Pulmonary artery endothelial cell (primary cell): ENCODE results near the gene TMEM132E. TPM values are rescaled to one million over a fixed set of nuclear protein-coding genes. Genes with fewer than 3 reads are reported as not detected.
"Not testable (repeated sequence)": the region's sequence is repeated elsewhere in the genome, so short reads cannot be mapped to it uniquely, and the experiment has no call there.

ENCODE experiments used
- DNase-seq: peaks from one replicate; pipeline ENCODE4 v3.0.0-alpha.2; 2011; ENCODE audit warnings: low read depth, low spot score
- total RNA-seq: library from RNA; depleted of rRNA; stranded (reverse); fragments of >200 nt; gene quantifications from 2 replicates; pipeline ENCODE4 v1.2.3, GENCODE V29; 2014

The TMEM132E gene, protein sequence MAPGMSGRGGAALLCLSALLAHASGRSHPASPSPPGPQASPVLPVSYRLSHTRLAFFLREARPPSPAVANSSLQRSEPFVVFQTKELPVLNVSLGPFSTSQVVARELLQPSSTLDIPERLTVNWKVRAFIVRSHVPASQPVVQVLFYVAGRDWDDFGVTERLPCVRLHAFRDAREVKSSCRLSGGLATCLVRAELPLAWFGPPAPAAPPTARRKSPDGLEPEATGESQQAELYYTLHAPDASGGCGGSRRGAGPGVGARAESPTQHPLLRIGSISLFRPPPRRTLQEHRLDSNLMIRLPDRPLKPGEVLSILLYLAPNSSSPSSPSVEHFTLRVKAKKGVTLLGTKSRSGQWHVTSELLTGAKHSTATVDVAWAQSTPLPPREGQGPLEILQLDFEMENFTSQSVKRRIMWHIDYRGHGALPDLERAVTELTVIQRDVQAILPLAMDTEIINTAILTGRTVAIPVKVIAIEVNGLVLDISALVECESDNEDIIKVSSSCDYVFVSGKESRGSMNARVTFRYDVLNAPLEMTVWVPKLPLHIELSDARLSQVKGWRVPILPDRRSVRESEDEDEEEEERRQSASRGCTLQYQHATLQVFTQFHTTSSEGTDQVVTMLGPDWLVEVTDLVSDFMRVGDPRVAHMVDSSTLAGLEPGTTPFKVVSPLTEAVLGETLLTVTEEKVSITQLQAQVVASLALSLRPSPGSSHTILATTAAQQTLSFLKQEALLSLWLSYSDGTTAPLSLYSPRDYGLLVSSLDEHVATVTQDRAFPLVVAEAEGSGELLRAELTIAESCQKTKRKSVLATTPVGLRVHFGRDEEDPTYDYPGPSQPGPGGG (N-terminal part only)
- total RNA-seq: not detected in 2 replicates

DNA sequence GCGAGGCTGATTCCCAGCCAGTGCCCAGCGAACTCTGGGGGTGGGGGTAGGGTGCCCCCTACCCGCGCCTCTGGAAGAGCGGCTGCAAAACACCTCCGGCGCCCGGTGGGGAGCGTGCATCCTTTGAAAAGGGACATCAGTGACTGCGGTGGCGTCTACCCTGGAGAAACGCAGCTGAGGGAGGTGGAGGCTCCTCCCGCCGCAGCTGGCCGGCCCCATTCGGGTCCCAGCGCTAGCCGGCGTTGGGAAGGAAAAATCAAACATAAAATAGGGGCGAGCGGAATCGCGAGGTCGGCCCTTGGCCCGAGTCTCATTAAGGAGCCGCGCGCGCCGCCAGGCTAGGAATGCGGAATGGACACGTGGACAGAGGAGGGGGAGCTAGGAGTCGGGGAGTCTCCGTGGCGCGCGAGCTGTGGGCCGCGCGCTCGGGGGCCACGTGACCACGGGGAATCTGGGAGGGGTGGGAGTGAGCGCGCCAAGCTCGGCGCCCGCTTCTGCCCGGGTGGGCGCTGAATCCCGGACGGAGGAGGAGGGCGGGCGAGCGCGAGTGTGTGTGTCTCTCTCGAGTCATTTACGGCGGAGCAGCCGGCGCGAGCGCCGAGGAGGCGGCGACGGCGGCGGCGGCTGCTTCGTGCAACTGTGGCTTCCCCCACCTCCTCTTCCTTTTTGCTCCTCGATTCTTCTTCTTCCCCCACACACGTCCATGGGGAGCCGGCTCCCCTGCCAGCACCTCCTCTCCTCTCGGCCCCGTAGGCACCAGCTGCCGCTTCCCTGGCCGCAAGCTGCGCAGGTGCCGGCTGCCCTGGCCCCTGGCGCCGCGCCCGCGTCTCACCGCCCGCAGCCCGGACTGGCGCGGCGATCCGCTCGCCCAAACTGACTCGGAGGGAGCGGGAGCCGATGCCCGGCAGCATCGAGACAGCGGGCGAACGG, at the start of gene TMEM132E:
TSS of gene TMEM132E (plus strand) at position 566 of the 930 bp plus-strand sequence. CDS start 1,495 bp downstream, outside the sequence.
- DNase-seq: no peak

DNA sequence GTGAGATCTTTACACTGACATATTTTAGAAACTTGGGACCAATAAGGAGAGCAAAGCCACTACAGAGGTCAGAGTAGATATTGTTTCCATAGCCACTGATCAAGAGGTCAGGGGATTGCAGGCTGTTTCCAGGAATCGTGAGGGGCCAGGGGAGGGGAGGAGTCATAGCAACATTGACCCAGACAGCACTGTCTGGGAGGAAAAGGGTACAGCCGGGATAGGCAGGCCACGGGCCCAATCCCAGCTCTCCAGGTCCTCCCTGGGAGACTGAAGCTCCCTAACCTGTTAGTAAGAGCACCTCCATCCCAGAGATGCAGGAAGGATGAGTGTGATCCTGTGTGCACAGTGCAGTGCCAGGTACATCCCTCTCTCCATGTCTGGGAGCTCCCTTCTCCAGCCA, 48.5 kb upstream of the TMEM132E start:
- no peak for DNase-seq

DNA sequence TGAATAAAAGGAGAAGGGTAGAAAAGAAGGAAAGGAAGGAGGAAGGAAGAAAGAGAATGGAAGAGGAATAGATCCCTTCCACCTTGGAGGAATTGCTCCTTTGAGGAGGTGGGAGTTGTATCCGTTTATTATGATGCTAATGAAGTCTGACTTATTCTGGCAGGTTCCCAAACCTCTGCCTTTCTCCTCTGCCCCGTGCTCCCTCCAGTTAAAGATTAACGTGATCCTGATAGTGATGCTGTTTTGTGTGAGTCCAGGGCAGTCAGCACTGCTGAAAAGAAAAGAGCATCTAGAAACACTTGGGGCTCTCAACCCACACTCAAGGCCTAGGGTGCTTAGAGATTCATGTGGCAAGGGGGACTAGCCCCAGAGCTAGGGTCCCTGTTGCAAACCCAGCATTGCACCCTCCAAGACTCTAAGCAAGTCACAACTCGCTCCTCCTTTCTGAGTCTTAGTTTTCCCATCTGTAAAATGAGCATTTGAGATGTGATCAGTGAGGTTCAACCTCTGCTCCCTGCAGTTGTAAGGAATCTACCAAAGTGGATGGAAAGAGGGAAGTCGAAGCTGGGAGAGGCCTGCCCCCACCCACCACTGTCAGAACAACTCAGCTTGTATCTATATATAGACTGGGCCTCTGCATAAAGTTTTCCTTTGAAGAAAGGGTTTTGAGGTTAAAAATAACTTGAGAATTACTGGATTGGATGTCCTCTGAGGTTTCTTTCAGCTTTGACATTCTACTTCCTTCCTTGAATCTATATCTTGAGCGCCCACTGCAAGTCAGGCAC, 46.9 kb upstream of the TMEM132E start:
- no peak for DNase-seq

DNA sequence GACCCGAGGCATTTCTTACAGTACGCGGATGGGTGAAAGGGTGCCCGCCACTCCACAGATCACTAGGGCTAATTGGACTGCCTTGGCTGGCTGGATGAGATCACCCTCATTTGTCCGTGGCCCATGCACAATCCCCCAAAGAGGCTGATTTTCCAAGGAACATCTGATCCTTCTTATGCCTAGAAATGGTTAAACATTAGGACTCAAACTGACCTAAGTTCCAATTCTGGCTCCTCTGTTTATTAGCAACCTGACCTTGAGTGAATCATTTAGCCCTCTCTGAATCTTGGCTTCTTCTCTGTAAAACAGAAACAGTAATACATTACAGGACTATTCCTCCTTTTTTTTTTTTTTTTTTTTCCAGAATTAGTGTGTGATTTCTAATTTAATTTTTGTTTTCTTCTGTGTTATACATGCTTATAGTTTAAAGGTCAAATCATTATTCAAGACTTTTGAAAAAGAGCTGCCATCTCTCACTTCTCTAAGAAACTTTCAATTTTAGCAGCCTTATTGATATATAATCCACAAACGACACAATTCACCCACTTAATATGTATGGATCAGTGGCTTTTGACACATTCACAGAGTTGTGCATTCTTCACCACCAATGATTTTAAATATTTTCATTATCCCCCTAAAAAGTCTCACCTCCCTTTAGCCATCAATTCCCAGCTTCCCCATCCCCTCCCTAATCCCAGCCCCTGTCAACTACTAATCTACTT, 45.4 kb upstream of the TMEM132E start:
- DNase-seq: no peak

DNA sequence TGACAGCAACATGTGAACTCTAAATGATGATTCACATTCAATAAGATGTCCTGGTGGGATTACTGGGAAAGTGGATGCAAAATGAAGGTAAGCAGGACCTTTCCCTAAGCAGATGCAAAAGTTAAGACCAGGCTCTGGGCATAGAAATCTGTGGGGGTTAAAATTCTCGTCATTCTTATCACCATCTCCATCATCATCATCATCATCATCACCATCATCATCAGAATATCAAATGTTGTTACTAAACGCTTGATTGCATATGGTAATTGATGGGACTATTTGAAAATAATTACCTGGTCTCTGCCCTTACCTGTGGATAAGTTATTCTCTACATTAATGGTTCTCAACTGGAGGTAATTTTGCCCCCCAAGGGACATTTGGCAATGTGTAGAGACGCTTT, 41.9 kb upstream of the TMEM132E start:
- DNase-seq: no peak

DNA sequence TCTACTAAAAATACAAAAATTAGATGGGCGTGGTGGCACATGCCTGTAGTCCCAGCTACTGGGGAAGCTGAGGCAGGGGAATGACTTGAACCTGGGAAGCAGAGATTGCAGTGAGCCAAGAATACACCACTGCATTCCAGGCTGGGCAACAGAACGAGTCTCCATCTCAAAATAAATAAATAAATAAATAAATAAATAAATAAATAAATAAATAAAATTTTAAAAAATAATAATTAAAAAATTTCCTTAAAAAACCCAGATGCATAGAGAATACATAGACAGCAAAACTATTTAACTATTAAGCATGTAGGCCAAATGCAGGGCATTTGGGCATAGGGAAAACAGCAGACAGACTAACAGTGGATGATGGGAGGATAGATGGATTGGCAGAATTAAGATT, 40.8 kb upstream of the TMEM132E start:
- not testable (repeated sequence) for DNase-seq

DNA sequence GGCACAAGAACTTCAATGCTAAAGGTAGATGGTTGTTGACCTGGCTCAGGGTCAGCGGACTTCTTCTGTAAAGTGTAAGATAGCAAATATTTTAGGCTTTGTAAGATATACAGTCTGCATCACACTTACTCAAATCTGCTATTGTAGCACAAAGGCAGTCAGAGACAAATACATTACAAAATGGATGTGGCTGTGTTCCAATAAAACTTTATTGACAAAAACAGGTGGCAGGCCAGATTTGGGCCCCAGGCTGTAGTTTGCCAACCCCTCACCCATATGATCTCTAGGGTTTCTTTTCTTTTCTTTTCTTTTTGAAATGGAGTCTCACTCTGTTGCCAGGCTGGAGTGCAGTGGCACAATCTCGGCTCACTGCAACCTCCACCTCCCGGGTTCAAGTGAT, 39.5 kb upstream of the TMEM132E start:
- DNase-seq: no peak

DNA sequence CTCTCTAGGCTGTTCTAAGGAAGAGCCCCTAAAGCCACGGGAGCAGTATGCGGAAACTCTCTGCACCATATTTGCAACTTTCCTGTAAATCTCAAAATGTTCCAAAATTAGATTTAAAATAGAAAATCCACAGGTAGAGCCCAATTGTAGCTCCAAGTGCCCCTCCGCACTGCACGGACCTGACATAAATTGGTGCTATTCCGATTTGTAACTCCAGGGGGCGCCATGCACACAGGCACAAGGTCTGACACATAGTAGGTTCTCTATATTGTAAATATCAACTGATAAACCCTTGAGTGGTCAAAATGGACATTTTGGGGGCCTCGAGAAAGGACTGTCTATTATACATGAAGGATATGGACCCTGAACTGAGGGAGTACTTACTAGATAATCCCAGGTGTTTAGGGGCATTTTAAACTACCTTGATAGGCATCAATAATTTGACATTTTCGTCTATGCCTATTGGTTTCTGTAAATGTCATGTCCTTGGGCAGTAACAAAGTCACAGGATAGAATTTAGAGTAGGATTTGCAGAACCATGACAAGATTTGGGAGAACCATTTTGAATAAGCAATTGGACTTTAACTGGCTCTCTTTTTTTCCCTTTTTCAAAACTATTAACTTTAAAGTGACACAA, 36.6 kb upstream of the TMEM132E start:
- DNase-seq: no peak

DNA sequence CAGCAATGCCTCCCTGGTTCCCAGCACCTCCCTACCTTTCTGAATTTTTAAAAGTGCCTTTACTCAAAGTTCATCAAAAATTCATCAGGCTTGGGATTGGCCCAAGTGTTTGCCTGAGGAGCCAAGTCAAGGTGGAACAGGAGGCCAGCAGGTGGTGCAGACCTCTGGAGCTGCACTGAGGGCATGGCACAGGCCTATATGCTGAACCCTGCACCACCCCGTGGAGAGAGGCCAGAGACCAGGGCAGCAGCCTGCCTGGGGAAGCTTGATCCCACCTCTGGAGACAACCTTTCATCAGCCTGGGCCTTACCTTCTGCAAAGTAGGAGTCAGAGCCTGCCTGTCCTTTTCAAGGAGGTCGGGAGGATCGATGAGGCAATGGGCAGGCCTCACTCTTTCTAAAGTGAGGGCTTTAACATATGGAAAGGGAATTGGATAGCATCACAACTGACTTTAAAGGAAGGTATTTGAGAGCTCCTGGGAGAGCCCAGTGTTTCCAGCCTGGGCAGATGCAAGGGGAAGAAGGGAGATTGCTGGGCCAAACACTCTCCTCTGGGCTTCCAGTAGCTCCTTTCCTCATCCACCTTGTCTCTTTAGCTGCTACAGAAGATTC, 31.8 kb upstream of the TMEM132E start:
- DNase-seq: no peak

DNA sequence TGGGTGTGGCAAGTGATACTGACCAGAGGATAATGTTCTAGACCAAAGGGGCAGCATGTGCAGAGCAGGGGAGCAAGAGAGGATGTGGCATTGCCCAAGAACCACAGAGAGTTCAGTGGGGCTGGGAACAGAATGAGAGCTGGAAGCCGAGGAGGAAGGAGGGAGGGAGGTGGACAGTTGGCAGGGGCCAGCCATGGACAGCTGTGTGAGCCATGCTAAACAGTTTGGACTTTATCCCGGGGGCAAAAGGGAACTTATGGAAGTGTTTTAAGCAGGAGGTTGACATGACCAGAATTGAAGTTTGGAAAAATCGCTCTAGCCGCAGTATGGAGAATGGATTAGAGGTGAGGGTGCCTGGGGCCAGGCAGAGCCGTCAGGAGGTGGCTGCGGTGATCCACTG, 29.4 kb upstream of the TMEM132E start:
- no peak for DNase-seq

DNA sequence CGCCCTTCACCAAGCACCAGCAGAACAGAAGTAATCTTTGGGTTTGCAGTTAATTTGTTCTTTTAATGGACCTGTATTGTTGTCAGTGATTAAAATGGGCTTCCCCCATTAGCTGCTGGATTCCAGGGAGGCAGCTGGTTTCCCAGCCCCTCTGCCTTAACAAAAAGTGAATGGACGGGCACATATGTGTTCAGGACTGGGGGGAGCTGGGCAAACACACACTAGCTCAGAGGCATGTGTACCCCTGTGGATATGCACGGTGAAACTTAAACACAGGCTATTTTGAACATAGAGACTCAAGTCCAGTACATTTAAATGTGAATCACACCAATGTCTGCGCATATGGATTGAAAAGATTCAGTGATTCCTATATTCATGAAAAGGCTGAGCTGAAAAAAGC, 25.5 kb upstream of the TMEM132E start:
- no peak for DNase-seq

DNA sequence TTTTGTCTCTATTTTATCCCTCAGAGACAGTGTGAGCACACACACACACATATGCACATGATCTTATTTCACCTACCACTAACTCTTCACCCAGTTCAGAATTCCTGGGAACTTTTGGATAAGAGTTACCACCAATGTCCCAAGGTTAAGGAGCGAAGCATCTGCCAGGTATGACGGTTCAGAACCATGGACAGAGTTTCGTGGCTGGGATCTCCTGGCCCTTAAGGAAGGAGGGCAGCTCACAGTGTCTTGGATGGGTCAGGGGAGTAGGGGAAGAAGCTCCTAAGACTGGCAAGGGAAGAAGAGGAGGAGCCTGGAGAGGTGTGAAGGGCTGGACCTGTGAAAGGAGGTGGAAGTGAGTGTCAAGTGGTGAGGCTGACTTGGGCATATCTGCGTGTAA, 23.0 kb upstream of the TMEM132E start:
- no peak for DNase-seq

DNA sequence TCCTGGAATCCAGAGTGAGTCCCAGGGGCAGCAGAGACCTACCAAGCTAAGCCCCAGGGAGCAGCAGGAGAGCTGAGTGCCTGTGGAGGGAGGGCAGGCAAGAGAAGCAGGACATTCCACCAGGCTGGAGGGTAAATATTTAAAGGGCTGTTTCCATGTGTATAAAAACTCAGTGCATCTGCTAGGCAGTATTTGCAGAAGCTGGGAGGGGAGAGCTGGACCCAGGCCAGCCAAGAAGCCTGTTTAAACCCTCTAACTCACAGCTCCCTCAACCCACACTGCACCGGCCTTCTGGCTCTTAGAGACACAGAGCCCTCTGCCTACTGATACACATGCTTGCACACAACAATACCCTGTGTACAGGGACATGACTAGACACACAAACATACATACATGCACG, 22.5 kb upstream of the TMEM132E start:
- no peak for DNase-seq

DNA sequence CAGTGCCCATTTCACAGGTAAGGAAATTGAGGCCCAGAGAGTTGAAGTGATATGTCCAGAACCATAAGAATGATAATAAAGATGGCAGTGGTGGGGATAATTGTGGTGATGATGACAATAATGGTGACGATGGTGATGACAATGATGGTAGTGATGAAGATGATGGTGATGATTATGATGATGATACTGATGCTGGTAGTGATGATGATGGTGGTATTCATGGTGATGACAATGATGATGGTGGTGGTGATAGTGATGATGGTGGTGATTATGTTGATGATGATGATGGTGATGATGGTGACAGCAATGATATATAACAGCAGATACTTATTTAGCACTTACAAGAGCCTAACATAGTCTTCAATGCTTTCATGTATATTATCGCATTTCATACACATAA, 18.1 kb upstream of the TMEM132E start:
- no peak for DNase-seq

DNA sequence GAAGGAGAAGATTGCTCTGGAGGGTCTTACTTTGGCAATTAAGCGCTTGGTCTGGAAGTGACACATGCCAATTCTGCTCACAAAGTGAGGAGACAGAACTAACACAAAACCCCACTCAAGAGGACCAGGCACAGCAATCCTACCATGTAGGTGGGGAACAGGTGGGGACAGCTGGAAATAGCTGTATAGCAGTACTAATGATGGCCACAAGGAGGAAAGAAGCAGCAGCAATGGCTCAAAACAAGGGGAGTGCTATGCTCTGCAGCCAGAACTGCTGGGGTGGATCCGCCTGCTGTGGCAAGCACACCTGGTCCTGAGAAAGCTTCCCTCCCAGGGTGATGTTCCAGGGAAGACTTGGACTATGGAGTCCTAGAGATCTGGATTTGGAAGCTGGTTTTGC, 17.0 kb upstream of the TMEM132E start:
- no peak for DNase-seq

DNA sequence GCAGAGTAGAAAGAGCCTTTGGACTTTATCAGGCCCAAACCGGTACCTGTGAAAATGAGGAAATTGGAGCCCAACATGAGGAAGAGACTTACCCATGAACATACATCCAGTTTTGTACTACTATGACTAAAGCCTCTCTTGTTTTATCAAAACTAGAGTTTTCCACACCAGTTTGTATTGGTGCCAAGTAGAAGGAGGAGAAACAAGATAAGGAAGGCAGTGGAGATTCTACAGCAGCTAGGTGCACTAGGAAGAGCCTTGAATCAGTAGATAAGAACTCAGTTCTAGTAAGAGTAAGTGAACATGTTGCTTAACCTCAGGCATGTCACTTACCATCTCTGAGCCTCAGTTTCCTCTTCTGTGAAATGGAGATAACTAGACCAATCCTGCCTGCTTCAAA, 13.7 kb upstream of the TMEM132E start:
- no peak for DNase-seq

DNA sequence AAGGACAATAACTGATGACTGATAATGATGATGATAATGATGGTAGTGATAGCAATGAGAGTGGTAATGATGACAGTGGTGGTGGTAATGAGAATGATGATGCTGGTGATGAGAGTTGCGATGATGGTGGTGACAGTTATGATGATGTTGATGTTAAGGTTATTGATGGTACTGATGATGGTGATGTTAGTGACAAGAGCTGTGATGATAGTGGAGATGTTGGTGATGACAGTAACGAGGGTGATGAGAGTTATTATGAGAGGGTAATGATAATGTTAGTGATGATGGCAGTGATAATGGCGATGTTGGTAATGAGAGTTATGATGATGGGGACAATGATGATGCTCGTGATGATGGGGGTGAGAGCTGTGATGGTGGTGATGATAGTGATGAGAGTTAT, 13.2 kb upstream of the TMEM132E start:
- DNase-seq: no peak

DNA sequence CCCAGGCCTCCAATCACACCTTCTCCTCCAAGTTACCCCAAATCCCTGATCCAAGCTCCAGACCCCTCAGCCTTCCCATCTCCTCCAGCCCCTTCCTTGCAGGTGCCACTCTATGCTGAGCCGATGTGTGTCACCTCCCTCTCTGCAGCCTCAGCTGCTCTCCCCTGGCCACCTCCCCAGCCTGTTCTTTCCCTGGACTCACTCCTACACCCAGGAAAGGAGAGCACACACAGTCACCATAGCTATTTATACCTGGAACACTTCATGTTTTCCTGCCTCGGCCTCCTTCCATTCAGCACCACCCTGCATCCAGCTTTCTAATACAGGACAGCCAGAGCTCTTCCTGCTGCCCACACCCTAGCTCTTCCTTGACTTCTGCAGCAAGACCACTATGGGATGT, 12.5 kb upstream of the TMEM132E start:
- no peak for DNase-seq
